GM12878 (cell line): ENCODE data around the gene PREX1.

Experiments used
- BCL11A ChIP-seq: IDR thresholded peaks from 2 replicates; pipeline ENCODE4 v1.6.1; 2011; ENCODE audit warnings: low read depth, low read length
- CTCF ChIP-seq, 3 experiments: IDR thresholded peaks in 2 of 3; conservative IDR thresholded peaks in 1 of 3; 2 replicates each; pipeline ENCODE4 v1.5.1; 2011; ENCODE audit warnings: low read depth in 3 of 3, low read length in 3 of 3, mild to moderate bottlenecking in 3 of 3, control low read depth in 2 of 3, moderate library complexity in 2 of 3, inconsistent platforms in 1 of 3, mixed read lengths in 1 of 3; ENCODE audit not compliant: control insufficient read depth in 2 of 3, insufficient read depth in 1 of 3; ENCODE audit errors: extremely low read depth in 1 of 3
- POLR2A ChIP-seq: IDR thresholded peaks from 2 replicates; pipeline ENCODE4 v1.6.1; 2011; ENCODE audit warnings: low read depth, mild to moderate bottlenecking, low read length
- POLR2AphosphoS5 ChIP-seq: IDR thresholded peaks from 2 replicates; pipeline ENCODE4 v1.6.1; 2011; ENCODE audit warnings: mild to moderate bottlenecking, low read length, inconsistent platforms
- TAF1 ChIP-seq: IDR thresholded peaks from 2 replicates; pipeline ENCODE4 v1.6.1; 2011; ENCODE audit warnings: mild to moderate bottlenecking, low read depth, low read length, borderline replicate concordance

GRCh38 chr20:48682529-48683363 is 145.1 kb downstream of the PREX1 start:
- no peak for TF ChIP-seq CTCF (IDR thresholded peaks at IDR 0.05 in 2 of 3, conservative IDR thresholded peaks at IDR 0.05 in 1 of 3; ENCODE audit: control insufficient read depth in 2 of 3, extremely low read depth in 1 of 3, insufficient read depth in 1 of 3, low read depth in 3 of 3, low read length in 3 of 3)
- TF ChIP-seq POLR2AphosphoS5, result no peak
- no peak for TF ChIP-seq TAF1
- TF ChIP-seq POLR2A, result 0 out of 2 replicates have a peak, but pooled peaks have one; percentile 15
- no peak for TF ChIP-seq BCL11A
